ENCODE results near the gene ATF4.

Gene ATF4

GRCh38 chr22:39530116-39530515 lies 9.8 kb downstream of the ATF4 start:
- DNase-seq = no peak

GRCh38 chr22:39530692-39531331 lies 10.4 kb downstream of the ATF4 start:
- DNase-seq = peak; percentile 9 to 50

DNA sequence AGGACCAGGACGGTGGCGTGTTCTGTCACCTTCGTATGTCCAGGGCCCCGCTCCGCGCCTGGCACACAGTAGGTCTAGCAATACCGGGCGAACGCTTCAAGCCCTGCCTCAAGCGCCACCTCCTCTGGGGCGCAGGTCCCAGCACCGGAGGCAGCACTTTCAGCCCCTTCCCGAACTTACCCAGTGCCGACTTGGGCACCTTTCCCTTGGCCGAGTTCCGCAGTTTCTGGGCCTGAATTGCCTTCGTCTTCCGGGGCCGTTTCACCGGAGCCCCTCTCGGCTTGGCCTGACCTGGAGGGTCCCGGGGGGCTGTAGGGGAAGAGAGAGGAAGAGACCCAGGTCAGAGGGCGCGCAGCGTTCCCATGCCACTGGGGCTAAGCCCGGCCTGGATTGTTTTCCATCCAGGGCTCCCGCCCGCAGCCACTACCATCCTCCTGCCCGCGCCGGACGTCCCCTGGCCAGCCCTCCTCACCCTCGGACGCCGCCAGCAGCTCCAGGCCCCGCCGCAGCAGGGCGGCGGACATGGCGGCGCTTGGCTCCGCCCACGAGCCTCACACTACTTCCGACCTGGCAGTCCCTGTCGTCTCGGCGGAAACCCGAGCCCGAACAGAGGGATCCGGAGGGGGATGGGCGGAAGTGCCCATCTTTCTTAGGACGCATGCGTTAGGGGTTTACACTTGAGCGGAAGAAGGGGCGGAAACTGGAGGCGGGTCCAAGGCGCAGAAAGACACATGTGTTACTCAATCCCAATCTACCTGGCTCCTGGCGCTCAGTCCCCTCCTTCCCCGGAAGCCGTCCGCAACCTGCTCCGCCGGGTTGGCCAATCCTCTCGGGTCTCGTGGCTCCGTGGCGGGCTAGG lies 12.1 kb downstream of the ATF4 start, which contains the start of gene RPS19BP1:
Gene RPS19BP1 (minus strand): TSS at position 534 of the 859 bp plus-strand sequence. CDS start 10 bp downstream, at position 524.
- peak; percentile 99 for DNase-seq

GRCh38 chr22:39534092-39534506 lies 13.7 kb downstream of the ATF4 start:
- DNase-seq = no peak

GRCh38 chr22:39534591-39535356 lies 14.4 kb downstream of the ATF4 start:
- DNase-seq = peak; percentile 36 to 60

DNA sequence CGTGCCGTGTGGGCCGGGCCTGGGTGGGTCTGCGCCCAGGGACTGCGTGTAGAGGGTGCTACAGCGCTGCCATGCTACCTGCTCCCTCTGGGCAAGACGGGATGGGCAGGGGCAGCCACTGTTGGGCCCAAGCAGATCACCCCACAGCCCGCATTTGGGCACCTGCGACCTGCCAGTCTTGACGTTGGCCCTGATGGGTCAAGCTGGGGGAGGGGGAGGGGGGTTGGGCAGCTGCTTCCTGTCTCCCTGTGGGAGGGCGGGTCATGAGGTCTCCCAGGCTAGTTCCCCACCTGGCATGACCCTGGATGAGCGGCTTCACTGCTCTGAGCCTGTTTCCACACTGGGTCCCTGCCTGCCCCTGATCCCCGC lies 15.0 kb downstream of the ATF4 start:
- no peak for DNase-seq

- no peak for DNase-seq
These were observed 15.6 kb downstream of the ATF4 start for GRCh38 chr22:39535831-39536449.

DNA sequence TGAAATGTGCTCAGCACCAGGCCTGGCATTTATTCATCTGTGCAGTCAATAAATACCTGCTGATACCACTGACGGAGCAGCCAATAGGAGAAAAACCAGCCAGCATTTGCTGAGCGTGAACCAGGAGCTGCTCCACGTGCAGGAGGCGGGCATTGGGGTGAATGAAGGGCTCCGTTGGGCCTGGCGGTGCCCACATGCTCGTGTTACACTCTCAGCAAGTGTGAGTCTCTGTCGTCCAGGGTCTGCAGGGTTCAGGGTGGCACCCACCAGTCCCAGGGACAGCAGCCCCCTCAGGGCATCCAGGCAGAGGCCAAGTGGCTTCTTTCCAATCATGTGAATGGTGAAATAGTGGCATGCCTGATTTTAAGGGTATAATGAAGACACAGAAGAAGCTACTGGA lies 16.3 kb downstream of the ATF4 start:
- no peak for DNase-seq

GRCh38 chr22:39537975-39538374 lies 17.6 kb downstream of the ATF4 start:
- DNase-seq = no peak

GRCh38 chr22:39543095-39543494 lies 22.7 kb downstream of the ATF4 start:
- DNase-seq = peak; percentile 23 to 24

- no peak for DNase-seq
These were observed 25.3 kb downstream of the ATF4 start for GRCh38 chr22:39545386-39546365.

GRCh38 chr22:39546889-39547586 lies 26.7 kb downstream of the ATF4 start:
- DNase-seq = no peak

GRCh38 chr22:39547587-39547947 lies 27.2 kb downstream of the ATF4 start:
- DNase-seq = no peak

DNA sequence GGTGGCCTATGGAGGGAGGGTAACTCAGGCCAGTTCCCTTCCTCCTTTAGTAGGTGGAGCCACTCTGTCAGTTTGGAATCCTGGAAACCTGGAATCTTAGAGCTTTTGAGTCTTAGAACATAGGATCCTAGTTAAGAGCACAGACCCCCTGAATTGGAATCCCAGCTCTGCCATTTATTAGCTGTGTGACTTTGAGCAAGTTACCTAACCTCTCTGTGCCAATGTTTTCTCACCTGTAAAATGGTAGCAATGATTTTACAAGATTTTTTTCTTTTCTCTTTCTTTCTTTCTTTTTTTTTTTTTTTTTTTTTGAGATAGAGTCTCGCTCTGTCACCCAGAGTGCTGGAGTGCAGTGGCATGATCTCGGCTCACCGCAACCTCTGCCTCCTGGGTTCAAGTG lies 33.1 kb downstream of the ATF4 start:
- no peak for DNase-seq

DNA sequence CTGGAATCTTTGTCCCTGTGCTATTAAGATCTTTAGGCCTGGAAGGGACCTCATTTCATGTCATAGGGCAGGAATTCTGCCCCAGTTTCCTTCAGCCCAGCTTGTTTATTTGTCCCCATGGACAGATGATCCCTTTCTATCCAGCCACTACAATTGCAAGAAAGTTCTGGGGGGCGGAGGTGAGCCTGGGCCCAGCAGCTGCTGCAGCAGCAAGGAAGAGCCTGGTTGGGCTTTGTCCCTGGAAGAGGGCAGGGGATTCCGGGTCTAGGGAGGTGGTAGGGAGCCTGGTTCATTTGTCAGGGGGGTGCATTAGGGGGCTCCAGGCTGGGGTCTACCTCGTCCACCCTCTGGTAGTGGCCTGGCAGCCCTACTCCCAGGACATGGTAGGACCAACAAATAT lies 33.8 kb downstream of the ATF4 start:
- DNase-seq = no peak

GRCh38 chr22:39556970-39557841 lies 36.8 kb downstream of the ATF4 start:
- DNase-seq = no peak

- DNase-seq = no peak
These were observed 37.9 kb downstream of the ATF4 start for GRCh38 chr22:39558254-39558727.

GRCh38 chr22:39558950-39559349 lies 38.6 kb downstream of the ATF4 start:
- DNase-seq = no peak

GRCh38 chr22:39559456-39560105 lies 39.2 kb downstream of the ATF4 start:
- peak in 1 of 2 experiments; percentile 20 for DNase-seq

Measured in AML-193 (cell line).